NCI-H1092 treated with DMSO at 0.1 percent for 48 hours (cell line): ENCODE data around the gene COQ3.
"Not testable (repeated sequence)": the region's sequence is repeated elsewhere in the genome, so short reads cannot be mapped to it uniquely, and the experiment has no call there.

ENCODE experiments used
- DNase-seq: peaks from one replicate; lab custom pipeline; 2025; lab: John Stamatoyannopoulos, UW

COQ3 gene

DNA sequence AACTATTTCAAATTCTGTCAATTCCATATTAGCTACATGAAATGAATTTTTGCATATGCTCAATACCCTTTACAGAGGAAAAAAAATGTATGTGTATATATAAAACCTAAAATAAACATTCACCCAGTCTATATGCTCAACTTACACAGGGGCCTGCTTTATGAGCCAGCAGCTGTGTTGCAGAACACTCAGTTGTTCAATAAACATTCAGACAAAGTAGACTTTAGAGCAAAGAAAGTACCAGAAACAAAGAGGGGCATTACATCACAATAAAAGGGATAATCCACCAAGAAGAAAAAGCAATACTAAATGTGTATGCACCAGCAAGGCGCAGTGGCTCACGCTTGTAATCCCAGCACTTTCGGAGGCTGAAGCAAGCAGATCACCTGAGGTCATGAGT is 9.5 kb downstream of the COQ3 start:
- DNase-seq = no peak

DNA sequence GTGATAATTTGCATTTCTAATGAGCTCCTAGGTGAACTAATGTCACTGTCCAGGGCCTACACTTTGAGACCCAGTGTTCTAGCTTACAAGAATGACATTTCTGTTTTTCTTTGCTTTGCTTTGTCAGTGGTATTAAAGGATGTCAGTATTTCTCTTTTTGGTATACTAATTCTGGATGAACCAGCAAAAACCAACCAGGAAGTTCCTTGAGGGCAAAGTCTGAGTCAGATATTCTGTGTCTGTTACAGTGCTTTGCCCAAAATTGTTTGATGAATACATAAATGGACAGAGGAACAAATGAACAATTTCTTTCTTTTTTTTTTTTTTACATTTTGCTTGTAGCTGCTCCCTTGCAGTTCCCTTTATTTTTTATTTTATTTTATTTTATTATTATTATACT is 15.4 kb downstream of the COQ3 start:
- no peak for DNase-seq

DNA sequence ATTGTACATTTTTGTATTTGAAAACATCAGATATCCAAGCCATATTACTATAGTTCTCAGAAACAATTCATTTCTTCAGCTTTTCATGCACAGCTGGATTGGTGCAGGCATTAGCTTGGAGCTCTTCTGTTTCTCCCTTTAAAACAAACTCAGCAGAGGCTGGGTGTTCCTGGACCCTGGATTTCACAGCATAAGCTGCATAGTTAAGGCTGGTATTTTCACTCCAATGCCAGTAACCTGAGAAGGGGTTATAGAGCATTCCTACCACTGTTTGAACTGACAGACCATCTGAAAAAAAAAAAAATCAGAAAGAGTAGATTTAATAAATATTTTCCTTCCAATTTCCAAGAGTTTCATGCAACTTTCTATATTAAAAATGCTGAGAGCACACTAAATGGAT is 24.5 kb downstream of the COQ3 start:
- DNase-seq = no peak

DNA sequence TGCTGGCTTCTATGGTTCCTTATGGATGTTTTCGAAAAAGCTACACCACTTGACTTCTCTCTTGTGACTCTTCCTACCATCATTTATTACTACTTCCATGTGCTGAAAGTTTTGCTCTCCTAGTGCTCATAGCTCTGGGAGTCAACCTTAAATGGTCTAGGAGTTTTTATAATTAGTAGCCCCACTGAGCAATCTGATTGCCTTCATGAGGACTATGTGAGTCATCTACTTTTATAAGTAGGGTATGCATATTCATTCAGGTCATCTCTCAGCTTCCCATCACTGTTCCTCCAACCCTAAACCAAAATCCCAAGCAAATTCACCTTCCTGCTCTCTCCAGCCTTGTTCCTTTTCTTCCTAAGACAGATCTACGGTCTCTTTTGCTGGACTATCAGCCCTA is 27.1 kb downstream of the COQ3 start:
- DNase-seq = no peak

DNA sequence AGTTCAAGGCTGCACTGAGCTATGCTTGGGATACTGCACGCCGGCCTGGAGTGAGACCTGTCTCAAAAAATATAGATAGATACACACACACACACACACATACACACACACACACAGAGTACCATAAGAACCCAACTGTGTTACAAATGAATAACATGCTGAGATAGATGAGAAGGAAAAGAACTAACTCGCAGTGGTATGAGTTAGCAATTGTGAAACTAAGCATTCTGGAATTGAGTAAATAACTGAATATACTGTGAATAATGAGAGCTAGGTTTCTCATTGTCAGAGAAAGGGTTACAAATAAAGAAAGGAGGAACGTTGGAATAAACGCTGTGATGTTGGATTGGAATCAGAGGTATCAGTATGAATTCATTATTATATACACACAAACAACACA is 30.0 kb downstream of the COQ3 start:
- no peak for DNase-seq

DNA sequence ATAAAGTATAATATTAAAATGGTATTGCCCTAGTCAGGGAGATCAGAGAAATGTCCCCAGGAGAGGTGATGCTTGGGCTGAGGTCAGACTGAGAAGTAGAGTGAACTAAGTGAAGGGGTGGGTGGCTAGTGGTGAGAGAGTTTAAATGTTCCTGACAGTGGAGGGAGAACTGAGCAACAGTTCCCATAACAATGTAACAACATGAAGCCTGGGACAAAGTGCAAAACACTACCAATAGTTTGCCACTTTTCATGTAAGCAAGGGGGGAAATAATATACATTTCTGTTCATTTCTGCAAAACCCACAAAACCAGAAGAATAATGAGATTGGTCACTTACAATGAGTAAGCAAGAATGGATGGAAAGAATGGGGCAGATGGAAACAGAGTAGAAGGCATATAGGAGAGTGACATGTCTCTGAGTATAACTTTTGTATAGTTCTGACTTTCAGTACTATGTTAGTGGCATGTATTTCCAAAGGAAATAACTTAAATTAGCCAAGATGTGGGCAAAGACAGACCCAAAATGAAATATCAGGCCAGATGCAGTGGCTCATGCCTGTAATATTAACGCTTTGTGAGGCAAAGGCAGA is 31.2 kb downstream of the COQ3 start:
- DNase-seq = no peak

DNA sequence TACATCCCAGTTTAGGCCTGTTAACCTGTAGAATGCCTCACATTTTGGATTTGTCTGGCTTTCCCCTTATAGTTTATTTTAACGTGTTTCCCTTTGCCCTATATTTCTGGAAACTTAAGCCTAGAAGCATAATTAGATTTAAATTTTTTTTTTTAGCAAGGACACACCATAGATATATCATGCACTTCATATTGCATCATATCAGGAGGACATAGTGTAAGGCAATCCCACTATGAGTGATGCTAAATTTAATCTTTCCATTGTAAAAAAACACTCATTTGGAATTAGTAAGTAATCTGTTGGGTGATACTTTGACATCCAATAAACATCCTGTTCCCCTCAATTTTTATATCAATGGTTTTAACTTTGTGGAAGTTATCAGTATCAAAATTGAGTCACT is 34.2 kb downstream of the COQ3 start:
- no peak for DNase-seq

DNA sequence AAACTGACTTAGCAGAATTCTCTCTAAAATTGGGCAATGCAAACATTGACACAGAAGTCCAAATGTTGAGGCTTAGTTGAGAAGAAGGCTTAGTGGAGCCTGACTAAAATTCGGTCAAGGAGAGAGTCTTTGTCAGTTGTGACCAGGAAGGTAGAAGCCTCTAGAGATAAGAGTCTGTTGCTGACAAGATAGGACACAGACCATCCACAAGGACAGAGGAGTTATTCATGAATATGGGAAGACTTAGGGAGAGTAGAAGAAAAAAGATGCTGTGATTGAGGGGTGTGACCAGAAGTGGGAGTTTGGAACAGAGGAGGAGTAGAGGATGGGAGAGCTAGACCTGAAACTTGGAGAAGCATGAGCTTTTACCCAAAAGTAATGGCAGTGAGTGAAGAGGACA is 37.4 kb downstream of the COQ3 start:
- DNase-seq = no peak

DNA sequence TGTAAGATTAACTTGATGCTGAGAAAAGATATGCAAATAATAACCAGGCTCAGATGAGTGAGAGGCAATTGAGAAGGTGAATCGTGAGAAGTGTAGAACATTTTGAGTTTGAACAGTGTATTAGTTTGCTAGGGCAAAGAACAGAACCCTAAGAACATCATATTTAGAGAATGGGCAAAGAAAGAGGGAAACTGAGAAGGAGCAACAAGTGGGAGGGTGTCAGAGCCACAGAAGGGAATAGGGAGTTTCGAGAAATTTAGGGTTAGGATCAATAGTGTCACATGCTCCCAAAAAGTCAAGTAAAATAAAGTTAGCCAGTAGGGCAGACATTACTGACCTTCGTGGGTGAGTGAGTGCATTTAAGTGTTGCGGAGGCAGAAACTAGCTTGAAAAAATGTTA is 39.0 kb downstream of the COQ3 start:
- no peak for DNase-seq

DNA sequence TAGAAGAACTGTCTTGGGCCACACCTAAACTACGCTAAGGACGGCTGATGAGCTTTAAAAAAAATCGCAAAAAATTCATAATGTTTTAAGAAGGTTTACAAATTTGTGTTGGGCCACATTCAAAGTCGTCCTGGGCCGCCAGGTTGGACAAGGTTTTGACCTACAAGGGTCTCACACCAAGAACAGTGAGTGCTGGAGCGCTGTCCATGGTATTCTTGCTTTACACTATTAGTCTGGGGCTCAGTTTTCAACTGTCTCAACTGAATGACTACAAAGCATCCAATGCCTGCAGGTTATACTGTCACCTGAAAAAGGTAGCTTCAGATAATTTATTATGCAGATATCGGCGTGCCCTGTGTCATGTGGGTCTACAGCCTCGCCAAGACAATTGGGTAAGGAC is 40.9 kb downstream of the COQ3 start:
- DNase-seq = no peak

DNA sequence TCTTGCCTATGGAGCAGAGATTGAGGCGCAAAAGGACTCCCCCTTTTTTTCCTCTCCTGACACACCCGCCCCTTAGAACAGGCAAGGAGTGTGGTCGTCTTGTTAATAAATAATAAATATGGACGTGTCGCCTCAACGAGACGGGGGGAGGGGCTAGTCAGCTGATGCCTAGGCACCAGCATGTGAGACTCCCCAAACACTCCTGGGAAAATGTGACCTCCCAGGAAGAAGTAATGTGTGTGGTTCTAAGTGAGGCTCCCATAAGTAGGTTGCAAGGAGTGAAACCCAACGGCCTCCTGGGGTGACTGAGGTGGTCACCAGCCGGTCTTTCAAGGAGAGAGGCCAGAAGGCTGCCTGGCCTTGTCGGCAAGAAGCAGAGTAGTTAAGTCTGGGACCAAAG is 43.4 kb downstream of the COQ3 start:
- DNase-seq = no peak

DNA sequence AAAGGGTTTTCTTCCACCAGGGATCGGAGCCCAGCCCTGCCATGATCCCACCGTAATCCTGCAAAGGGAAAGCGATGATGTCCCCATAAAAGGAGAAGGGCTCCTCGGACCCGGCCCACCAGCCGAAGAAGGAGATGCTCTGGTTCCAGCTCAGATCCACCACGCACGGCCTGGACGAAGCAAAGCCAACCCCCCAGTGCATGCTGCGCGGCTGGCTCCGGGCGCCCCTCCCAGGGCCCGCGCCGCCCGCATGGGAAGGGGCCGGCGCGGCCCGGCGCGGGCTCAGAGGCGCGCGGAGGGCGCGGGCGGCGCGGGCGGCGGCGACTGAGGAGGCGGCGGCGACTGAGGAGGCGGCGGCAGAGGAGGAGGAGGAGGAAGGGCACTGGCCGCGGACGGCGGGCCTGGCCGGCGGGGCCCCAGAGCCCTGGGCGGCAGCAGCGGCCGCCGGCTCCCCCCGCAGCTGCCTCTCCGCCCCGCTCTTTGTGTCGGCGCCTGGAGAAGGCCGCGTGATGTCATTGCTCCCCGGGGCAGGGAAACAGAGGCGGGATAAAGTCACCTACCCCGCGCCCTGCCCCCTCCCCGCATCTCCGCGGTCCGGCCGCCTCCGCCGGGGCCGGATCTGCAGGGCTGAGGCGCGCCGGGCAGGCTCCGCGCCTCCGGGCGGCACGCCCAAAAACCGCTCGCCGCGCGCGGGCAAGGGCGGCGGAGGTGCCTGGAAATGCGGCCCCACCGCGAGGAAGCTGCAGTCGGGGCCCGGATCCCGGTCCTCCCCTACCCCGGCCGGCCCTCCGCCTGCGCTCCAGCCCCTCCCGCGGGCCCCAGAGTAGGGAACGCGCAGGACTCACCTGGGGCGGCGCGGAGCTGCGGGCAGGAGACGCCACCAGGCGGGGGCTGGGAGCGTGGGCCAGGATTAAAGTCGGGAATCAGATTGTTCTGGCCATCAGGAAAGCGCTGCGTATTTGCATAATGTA is 44.5 kb downstream of the COQ3 start, which contains the start of gene FAXC:
FAXC (minus strand) TSS at position 504 of the 971 bp plus-strand sequence; CDS start at position 202, 302 bp downstream.
- DNase-seq = peak; percentile 62

DNA sequence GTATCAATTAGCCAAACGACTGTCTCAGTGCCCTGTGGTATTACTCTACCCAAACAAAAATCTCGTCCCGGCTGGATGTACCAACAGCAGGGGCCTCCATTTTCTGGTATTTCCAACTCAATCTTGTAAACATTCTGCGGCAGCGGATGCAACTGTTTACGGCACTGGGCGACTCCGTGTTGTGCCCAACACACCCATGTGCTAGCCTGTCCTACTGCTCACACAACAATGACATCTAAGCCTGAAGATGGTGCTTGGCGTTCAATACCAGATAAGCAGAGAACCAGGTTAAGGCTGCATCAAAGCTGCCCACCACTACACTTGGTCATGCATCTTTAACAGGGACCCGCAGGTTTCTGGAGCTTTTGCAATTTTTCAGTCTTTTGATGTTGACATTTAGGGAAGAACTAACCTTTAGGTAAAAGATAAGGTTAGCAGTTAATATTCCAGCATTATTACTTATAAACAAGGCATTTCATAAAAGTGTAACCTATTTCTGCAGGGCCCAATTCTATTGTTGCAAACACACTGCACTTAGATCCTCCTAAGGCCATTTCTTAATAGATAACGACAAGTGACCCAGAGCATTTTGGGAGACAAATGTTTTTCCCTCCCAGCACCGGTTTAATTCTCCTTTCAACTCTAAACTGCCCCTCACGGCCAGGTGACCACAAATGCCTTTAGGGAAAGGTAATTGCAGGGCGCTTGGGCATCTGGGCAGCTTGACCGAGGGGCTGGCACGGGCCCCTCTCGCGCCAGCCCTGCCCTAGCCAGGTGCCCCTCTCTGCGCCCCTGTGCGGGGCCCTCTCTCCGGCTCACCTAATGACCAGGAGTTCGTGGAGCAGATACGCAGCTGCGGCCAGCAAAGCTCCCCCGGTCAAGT is 45.5 kb downstream of the COQ3 start:
- DNase-seq = no peak

DNA sequence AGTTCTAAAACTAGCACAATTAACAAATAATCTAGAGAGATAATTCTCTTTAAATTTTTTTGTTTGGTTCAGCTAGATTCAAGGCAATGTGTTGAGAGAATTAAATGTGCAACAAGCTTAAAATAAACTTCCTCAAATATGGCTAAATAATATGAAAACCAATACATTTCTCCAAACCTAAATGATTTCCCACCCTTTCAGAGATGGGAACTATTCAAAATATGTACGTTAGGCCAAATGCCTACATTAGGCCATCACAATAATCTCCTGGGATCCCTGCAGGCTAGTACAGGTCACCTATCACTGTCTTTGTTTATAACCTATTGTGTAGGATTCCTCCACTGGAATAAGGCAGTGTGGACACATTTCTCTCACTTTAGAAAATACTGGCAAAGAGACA is 46.2 kb downstream of the COQ3 start:
- DNase-seq = no peak

DNA sequence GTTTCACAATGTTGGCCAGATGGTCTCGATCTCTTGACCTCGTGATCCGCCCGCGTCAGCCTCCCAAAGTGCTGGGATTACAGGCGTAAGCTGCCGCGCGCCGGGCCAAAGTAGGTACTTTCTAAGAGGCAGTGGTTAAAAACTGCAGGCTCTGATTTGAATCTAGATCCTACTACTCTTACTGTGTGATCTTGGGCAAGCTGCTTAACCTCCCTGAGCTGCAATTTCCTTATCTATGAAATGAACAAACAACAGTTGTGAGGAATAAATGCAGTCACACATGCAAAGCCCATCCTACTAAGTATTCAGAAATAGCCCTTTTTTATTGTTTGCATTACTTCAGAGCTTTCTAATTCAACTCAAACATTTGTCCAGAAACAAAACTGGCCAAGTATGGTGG is 47.4 kb downstream of the COQ3 start:
- no peak for DNase-seq

DNA sequence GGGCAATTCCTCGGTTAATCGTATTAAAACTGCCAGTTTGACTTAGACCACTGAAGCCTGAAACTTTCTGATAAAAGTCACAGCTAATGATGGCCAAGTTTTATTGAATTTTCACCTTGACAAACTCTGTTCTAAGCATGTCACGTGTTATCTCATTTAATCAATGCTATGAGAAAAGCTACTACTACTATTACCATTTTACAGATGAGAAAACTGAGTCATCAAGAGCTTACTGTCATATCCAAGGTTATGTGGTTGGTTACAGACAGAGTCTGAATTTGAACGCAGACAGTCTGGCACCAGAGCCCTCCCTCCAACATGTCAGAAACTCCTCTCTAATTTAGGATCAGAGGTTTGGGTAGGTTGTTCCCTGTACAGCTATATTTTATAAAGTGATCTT is 48.8 kb downstream of the COQ3 start:
- DNase-seq = no peak

DNA sequence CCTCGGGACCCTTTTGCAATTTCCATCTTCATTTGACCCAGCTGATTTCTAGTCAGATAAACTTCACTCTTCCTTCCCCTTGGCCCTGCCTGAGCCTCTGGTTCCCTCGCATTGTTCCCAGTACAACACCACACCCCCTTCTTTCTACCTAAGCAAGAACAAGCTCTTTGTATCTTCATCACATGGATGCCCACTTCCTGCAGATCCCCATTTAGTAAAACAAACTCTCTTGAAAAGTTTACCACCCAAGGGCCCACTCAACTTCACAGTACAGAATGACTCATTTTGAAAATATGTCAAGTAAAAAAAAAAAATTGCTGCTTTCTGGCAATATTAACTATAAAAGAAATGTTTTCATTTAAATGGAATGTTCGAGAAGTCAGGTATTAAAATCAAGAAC is 49.7 kb downstream of the COQ3 start:
- no peak for DNase-seq

DNA sequence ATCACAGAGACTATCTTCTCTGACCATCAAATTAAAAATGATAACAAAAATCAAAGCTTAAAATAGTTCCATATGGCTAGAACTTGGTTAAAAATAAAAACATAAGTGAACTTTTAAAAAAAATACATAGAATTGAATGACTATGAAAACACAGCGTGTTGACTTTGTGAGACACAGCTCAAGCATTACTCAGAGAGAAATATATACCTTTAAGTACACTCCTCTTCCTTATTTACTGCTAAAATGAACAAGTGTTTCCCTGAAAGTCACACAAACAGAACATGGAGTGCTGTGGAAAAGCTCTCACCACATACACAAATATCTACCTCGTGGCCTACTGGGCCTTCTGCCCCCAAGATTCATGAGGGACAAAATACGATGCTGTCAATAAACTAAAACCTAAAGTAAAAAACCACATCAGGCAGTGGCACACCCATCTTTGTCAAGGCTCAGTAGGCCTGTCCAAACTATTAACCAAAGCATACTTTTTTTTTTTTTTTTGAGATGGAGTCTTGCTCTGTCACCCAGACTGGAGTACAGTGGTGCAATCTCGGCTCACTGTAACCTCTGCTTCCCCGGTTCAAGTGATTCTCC is 52.0 kb downstream of the COQ3 start:
- no peak for DNase-seq

DNA sequence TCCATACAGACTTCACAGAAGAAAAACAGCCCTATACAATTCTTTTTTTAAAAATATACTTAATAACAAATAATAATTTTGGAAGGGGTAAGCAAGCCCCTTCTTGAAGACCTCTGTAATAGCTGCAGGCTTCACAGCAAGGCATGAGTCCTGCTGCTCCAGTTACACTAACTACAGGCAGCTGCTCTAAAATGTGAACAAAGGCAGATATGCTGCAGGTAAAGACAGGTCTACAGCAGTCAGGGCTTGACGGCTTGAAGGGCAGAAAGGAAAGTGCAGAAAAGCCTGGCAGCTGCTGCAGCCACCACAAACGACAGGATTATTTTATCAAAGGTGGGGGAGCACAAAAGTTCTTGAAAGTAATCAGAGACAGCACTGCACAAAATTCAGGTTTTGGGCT is 55.8 kb downstream of the COQ3 start:
- no peak for DNase-seq

DNA sequence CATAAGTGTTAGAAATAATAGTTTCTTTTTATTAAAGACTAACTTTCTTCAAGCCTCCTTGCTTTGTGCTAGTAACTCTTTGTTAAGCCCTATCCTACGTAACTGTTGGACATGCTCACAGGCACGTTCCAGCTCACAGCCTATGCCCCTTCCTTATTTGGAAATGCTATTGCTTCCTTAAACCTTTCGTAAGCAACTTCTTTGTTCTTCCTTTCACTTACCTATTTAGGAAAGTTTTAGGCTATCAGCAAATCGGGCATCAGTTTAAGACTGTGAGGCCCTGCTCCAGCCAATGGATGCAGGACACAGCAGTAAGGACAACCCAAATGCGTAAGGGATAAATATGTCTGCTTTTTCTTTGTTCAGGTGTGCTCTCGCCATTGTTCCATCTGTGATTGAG is 58.7 kb downstream of the COQ3 start:
- not testable (repeated sequence) for DNase-seq

DNA sequence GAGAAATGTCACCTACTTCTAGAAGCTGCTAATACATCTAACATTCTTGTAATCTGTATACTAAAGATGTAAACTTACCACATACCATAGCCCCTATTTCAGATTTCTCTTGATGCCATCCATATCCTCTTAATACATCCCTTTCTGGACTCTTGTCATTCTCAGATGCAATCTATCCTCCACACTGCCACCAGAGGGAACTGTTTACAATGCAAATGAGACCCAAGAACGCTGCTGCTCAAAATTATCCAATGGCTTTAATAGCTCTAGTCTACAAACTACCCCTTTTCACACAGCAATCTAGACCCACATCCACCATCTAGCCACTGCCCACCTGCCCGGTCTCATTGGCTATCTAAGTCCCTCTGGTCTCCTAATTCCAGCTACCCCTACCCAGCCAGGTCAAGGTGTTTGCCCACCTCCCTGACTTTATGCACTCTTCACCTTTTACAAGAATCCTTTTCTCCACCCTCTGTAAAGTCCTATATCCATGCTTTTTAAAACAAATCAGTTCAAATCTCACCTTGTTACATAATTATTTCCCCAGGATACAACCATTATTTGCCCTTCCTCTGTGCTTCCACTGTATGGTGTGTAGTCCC is 59.4 kb downstream of the COQ3 start:
- peak; percentile 18 for DNase-seq

DNA sequence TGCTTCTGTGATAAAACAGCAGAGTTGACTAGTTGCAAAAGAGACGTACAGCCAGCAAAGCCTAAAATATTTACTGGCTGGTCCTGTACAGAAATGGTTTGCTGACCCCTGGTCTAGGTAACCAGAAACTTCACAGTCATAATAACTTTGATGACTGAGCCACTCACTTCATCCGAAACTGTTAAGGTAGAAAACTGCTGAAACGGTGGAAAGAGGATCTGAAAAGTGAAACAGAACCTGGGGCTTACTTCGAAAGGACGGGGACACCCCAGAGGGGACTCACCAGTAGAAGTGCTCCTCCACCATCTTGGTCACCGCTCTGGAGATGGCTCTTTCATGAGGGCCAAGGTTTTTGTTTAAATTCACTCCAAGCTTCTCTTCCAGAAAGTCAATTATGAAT is 60.9 kb downstream of the COQ3 start:
- no peak for DNase-seq
